ENCODE measurements around the gene TTC9.

The TTC9 gene

GRCh38 chr14:70645892-70646291 is 4.2 kb downstream of the TTC9 start:
- no peak for DNase-seq (ENCODE audit: low read depth)

GRCh38 chr14:70646705-70647104 is 5.0 kb downstream of the TTC9 start:
- no peak for DNase-seq (ENCODE audit: low read depth)

- DNase-seq (ENCODE audit: low read depth), result no peak
These were observed 6.6 kb downstream of the TTC9 start for GRCh38 chr14:70648346-70648745.

- DNase-seq (ENCODE audit: low read depth), result no peak
These were observed 8.1 kb downstream of the TTC9 start for GRCh38 chr14:70649803-70650202.

GRCh38 chr14:70651522-70651921 is 9.8 kb downstream of the TTC9 start:
- no peak for DNase-seq (ENCODE audit: low read depth)

- DNase-seq (ENCODE audit: low read depth), result no peak
These were observed 11.2 kb downstream of the TTC9 start for GRCh38 chr14:70652871-70653270.

- no peak for DNase-seq (ENCODE audit: low read depth)
These were observed 11.9 kb downstream of the TTC9 start for GRCh38 chr14:70653662-70654061.

- DNase-seq (ENCODE audit: low read depth), result no peak
These were observed 12.9 kb downstream of the TTC9 start for GRCh38 chr14:70654632-70655031.

DNA sequence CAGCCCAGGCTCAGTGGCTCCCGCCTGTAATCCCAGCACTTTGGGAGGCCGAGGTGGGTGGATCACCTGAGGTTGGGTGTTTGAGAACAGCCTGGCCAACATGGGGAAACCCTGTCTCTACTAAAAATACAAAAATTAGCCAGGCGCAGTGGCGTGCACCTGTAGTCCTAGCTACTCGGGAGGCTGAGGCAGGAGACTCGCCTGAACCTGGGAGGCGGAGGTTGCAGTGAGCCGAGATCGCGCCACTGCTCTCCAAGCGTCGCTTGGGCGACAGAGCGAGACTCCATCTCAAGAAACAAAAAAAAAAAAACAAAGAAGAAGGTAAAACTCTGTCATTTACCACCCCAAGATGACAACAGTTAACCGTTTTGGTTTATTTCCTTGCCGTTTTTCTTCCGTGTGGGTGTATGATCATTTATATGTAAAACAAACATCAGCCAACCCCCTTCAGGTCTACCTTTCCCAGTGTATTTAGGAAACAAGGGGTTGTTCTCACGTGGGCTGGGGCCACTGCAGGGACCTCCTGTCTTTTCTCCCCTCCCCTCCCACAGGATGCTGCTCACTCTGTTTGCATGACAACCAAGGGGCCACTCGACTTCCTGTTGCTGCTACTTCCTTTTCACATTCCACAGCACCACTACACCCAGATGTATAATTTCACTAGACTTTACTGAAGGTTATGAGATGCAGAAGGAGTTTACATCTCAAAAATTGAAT is 13.6 kb downstream of the TTC9 start:
- DNase-seq (ENCODE audit: low read depth), result no peak

DNA sequence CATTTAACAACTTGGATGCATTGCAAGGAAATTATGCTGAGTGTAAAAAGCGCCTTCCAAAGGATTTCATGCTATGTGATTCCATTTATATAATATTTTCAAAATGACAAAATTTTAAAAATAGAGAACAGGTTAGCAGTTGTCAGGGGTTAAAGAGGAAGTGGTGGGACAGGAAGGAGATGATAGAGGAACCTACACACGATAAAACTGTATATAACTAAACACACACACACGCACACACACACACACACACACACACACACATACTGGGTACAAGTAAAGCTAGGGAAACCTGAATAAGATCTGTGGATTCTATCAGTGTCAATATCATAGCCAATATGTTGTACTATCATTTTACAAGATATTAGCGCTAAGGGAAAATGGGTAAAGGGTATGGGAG is 17.2 kb downstream of the TTC9 start:
- DNase-seq (ENCODE audit: low read depth), result no peak

DNA sequence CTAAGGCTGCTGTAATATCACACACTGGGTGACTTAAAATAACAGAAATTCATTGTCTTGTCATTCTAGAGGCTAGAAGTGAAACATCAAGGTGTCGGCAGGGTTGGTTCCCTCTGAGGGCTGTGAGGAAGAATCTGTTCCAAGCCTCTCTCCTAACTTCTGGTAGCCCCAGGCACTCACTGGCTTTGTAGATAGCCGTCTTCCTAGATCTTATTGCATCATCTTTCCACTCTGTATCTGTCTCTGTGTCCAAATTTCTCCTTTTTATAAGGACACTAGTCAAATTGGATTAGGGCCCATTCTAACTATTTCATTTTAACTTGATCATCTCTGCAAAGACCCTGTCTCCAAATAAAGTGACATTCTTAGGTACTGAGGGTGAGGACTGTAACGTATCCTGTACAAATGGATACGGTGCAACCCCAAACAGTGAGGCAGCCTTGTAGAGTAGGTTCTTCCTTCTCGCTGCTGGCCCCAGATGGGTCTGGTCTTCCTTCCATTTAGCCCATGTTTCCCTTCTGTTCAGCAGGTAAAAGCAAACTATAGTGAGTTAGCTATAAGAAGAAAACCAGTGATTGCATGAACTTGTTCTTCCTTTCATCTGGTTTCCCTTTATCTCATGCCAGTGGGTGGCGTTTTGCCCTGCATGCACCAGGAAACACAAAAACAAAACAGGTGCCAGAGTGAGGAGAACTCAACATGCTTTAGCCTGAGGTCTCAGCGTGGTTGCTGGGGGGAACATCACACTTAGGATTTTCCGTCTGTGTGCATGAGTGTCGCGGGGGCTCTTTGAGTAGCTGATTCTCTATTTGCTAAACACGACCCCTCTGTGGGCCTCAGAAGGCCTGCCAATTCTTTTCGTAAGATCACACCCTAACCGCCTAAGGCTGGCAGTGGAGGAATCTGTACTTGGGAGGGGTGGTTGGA is 19.5 kb downstream of the TTC9 start:
- DNase-seq (ENCODE audit: low read depth), result no peak

DNA sequence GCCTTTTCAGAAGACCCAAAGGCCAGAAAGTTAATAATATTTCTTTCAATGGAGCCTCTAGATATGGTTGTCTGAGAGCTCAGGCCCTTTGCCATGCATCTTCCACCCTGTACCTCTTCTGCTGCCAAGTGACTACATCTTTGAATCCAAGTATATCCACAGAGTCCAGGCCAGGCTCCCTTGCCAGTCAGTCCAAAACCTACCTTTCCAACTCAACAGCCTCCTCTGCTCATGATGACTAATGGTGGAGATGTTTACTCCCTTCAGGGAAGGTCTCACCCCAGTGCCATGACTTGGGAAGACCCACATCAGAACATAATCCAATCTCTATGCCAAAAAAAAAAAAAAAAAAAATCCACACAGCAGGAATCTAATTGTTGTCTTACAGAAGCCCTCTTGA is 20.4 kb downstream of the TTC9 start:
- no peak for DNase-seq (ENCODE audit: low read depth)

DNA sequence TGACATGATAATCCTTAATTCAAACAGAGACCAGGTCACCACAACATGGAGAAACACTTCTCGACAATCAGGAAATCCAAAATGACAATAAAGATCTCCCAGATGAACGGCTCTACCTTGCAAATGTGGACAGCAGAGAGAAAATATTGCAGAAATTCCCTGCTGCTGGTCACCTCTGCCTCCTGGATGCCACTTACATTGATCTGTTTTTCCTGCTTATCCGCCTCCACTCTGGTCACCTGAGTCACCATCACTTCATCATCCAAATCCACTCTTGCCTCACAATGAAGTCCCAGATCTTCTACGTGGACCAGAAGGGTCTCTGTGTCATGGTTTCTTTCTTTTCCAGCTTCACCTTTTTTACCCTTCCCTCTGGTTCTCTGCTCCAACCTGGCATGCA is 21.1 kb downstream of the TTC9 start:
- DNase-seq (ENCODE audit: low read depth), result no peak

DNA sequence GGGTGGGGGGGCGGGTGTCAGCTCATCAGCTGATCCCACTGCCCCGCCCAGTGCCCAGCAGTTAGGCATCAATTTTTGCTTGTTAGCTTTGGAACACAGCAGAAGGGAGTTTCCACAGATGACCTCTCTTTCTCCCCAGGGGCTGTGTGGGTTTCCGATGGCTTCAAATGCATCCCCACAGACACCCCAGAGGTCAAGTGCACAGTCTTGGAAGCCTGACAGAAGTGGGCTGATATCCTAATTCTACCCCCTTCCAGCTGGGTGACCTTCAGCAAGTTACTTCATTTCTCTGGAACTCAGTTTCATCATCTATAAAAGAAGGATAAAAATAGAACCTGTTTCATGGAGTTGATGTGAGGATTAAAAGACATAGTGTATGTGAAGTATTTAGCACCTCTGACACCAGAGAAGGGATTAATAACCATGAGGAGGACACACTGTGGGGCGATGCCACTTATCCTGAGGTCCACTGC is 22.0 kb downstream of the TTC9 start:
- DNase-seq (ENCODE audit: low read depth), result no peak

DNA sequence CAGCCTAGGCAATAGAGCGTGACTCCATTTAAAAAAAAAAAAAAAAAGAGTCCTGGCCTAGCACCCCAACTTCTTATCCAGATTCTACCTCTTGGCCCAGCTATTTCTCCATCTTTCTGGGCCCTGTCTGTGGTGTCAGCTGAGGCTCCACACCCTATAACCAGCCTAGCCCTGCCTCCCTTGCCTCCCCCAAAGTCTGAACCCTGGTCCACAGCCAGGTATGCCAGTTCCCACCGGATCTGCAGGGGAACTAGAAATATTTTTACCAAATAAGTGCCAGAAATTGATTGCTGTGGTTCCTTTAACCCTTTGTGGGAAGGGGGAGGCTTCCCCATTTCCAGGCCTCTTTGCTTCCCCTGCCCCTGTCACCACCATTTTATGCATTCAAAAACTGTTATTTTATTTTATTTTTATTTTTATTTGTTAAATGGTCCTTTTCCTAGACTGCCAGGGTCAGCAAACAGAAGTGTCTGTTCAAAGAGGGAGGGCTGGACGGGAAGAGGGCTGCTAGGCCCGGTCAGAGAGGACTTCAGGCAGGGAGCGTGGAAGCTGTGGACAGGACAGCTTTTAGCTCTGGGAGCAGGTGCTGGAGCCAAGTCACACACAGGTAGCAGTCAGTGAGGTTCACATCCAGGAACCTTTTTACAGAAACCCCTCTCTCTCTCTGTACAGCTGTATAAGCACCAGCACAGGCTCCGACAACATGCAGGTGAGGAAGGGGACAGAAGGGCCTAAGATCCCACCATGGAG is 23.2 kb downstream of the TTC9 start:
- DNase-seq (ENCODE audit: low read depth), result no peak

DNA sequence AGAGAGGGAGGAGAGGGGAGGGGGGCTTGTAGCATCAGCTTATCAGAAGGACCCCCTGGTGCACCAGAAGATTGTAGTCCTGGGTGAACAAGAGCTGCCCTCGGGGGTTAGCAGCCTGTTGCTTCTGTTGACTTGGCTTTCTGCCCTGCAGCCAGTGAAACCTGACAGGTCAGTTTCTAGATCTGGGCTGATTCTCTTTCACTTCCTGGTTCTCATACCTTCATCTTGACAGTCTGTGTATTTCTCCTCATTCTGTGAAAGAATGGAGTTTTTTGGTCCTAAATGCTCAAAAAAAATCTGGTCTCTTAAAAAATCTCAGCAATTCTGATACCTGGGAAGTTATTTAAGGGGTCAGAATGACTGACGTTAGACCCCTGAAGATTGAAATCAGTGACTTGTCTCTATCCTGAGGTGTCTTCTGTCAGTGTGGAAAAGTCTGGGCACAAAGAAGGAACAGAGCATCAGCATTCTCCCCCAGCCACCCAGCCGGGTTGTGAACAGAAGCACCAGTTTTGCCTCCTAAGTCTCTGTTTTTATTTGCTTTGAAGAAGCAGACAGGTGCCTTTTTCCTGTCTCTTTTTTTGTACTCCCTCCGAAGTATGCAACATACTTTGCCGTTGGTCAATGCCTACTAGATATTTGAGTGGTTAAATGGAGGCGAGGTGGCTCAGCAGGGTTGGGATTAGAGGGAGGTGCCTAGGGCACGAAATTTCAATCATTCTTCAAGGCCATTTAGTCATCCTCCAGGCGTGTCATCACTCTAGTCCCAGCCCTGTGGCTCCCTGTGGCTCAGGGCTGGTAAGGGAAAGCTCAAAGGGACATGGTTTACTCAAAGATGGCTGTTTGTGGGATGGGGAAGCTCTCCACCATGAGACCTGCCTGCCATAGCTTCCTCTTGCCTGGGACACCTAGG is 24.0 kb downstream of the TTC9 start:
- no peak for DNase-seq (ENCODE audit: low read depth)

- no peak for DNase-seq (ENCODE audit: low read depth)
These were observed 24.6 kb downstream of the TTC9 start for GRCh38 chr14:70666361-70666686.

DNA sequence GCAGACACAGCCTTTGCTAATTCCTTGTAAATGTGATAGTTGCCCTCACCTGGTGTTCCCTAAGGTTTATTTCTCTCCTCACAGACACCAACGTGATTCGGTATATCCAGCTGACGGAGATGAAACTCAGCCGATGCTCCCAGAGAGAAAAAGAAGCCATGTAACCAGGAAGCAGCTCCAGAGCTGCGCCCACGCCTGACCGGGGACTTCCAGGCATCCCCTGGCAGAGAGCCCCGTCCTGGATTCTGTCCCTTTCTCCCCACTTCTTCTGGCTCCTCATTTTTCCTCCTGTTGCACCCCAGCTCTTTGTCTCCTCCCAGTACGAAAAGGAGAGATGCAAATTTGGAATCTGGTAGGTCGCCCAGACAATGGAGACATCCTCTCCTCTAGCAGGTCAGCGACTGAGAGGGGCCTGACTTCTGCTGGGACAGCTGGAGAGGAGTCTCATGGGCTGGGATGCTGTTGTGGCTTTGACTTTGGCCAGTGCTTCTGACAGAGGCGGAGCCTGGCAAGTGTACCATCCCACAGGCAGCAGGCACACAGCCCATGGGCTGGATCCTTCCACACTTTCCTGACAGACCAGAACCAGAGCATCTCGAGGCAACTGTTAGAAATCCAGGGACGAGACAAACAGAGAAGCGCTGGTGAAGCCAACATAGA is 29.4 kb downstream of the TTC9 start:
- DNase-seq (ENCODE audit: low read depth), result no peak

- no peak for DNase-seq (ENCODE audit: low read depth)
These were observed 30.2 kb downstream of the TTC9 start for GRCh38 chr14:70671652-70672644.

DNA sequence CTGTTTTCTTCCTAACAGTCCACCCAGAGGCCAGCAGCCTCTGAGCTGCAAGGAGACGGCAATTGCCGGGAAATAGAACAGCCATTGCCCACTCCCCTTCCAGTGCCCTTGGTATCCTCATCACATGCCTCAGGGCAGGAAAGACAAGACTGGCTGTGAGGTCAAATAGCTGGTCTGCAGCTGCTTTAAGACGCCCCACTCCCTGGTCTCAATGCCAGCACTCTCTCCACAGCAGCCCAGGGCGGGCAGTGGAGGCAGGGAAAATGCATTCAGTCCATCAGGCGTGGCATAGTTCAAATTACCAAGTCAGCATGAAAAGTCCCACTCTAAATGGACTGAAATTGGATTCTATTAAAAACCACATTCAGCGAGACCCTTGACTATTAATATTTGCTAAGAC is 35.6 kb downstream of the TTC9 start:
- DNase-seq (ENCODE audit: low read depth), result no peak

All from fibroblast of gingiva (primary cell).